ENCODE measurements around the gene OR4M1. TPM values are rescaled to one million over a fixed set of nuclear protein-coding genes. Genes with fewer than 3 reads are reported as not detected.
"Not testable (repeated sequence)": the region's sequence is repeated elsewhere in the genome, so short reads cannot be mapped to it uniquely, and the experiment has no call there.

Gene OR4M1
- total RNA-seq, 1 donor from 2014 or later, result not detected

- Histone ChIP-seq H3K9me3 (no peaks in the 10 kb centered on the region), H3K4me3 (no peak overlapping the region), H3K4me1 (no peaks in the 10 kb centered on the region), H3K27me3 (no peaks in the 10 kb centered on the region), H3K36me3 (no peaks in the 10 kb centered on the region), H3K27ac (no peak overlapping the region)
- intact Hi-C loops (cut with DNase I), result no loop called here
- TF ChIP-seq CTCF (IDR thresholded peaks at IDR 0.05), result no peak
- ATAC-seq (peak; percentile 72), DNase-seq (no peak)
Observed at GRCh38 chr14:19771895-19772430, 1.3 kb upstream of the OR4M1 start.

GRCh38 chr14:19772454-19772853 lies 850 bp upstream of the OR4M1 start:
- DNase-seq; H3K27ac ChIP-seq; H3K27me3 ChIP-seq; H3K9me3 ChIP-seq; H3K4me3 ChIP-seq; H3K36me3 ChIP-seq; intact Hi-C loops (cut with DNase I); H3K4me1 ChIP-seq: not testable (repeated sequence)
- peak; percentile 19 for ATAC-seq

GRCh38 chr14:19775587-19775986 lies 2.3 kb downstream of the OR4M1 start:
- Histone ChIP-seq H3K4me1 (no peaks in the 10 kb centered on the region), H3K27me3 (no peaks in the 10 kb centered on the region), H3K36me3 (no peaks in the 10 kb centered on the region), H3K9me3 (no peaks in the 10 kb centered on the region), H3K4me3 (no peak overlapping the region), H3K27ac (no peak overlapping the region)
- no peak for ATAC-seq
- intact Hi-C loops (cut with DNase I), result no loop called here
- TF ChIP-seq CTCF (IDR thresholded peaks at IDR 0.05), result no peak
- no peak for DNase-seq

- H3K4me3 ChIP-seq; intact Hi-C loops (cut with DNase I); H3K36me3 ChIP-seq; DNase-seq; H3K27ac ChIP-seq; H3K9me3 ChIP-seq; H3K27me3 ChIP-seq; ATAC-seq; H3K4me1 ChIP-seq: not testable (repeated sequence)
Observed at GRCh38 chr14:19785848-19786247, 12.5 kb downstream of the OR4M1 start.

GRCh38 chr14:19787318-19787717 lies 14.0 kb downstream of the OR4M1 start:
- H3K9me3 ChIP-seq; H3K27me3 ChIP-seq; H3K4me1 ChIP-seq; H3K36me3 ChIP-seq; H3K27ac ChIP-seq; DNase-seq; H3K4me3 ChIP-seq; ATAC-seq; intact Hi-C loops (cut with DNase I): not testable (repeated sequence)

- H3K9me3 ChIP-seq; DNase-seq; H3K27me3 ChIP-seq; H3K4me1 ChIP-seq; H3K36me3 ChIP-seq; H3K27ac ChIP-seq; H3K4me3 ChIP-seq; ATAC-seq; intact Hi-C loops (cut with DNase I): not testable (repeated sequence)
Observed at GRCh38 chr14:19788150-19788549, 14.8 kb downstream of the OR4M1 start.

GRCh38 chr14:19796520-19797108 lies 23.3 kb downstream of the OR4M1 start:
- H3K4me3 ChIP-seq; H3K27me3 ChIP-seq; ATAC-seq; H3K36me3 ChIP-seq; H3K4me1 ChIP-seq; intact Hi-C loops (cut with DNase I); H3K27ac ChIP-seq; H3K9me3 ChIP-seq: not testable (repeated sequence)
- peak; percentile 55 for DNase-seq

- H3K4me1 ChIP-seq, result no peaks in the 10 kb centered on the region
- H3K27me3 ChIP-seq, result no peaks in the 10 kb centered on the region
- no peak overlapping the region for H3K27ac ChIP-seq
- ATAC-seq (peak; percentile 41), DNase-seq (peak; percentile 63)
- peaks cover 5% of the 10 kb centered on the region for H3K9me3 ChIP-seq
- H3K36me3 ChIP-seq, result no peaks in the 10 kb centered on the region
- no peak overlapping the region for H3K4me3 ChIP-seq
- TF ChIP-seq CTCF (IDR thresholded peaks at IDR 0.05), result no peak
- intact Hi-C loops (cut with DNase I), result no loop called here
Observed at GRCh38 chr14:19799880-19800279, 26.6 kb downstream of the OR4M1 start.

All from upper lobe of right lung (tissue), 1 donor.